ENCODE measurements around the gene LTC4S. TPM values are rescaled to one million over a fixed set of nuclear protein-coding genes. Genes with fewer than 3 reads are reported as not detected.
A peak's percentile ranks its signal among the peaks of the same experiment; 100 is the strongest.

Gene LTC4S
- polyA plus RNA-seq, 2 of the 4 experiments (the other 2 are of a cell fraction) = not detected

- TF ChIP-seq CTCF (IDR thresholded peaks at IDR 0.05) = no peak
- TF ChIP-seq ZC3H11A (IDR thresholded peaks at IDR 0.05) = no peak
- TF ChIP-seq FOSL2 (IDR thresholded peaks at IDR 0.05) = no peak
- no peak for TF ChIP-seq FOSL2 (CRISPR knock-in tag; IDR thresholded peaks at IDR 0.05)
- TF ChIP-seq ZNF302 (CRISPR knock-in tag; IDR thresholded peaks at IDR 0.05) = no peak
- no peak for TF ChIP-seq MAX (IDR thresholded peaks at IDR 0.05)
- no peak for TF ChIP-seq SREBF2 (IDR thresholded peaks at IDR 0.05)
- TF ChIP-seq REST (IDR thresholded peaks at IDR 0.05) = no peak
- TF ChIP-seq BHLHE40 (IDR thresholded peaks at IDR 0.05; ENCODE audit: low read depth, low read length) = no peak
- no peak for TF ChIP-seq EHMT2 (IDR thresholded peaks at IDR 0.05; ENCODE audit: low read depth)
- no peak for TF ChIP-seq CBX8 (IDR thresholded peaks at IDR 0.05)
- no peak for TF ChIP-seq RFX5 (IDR thresholded peaks at IDR 0.05)
- no peak for TF ChIP-seq SMC3 (IDR thresholded peaks at IDR 0.05)
- no peak for TF ChIP-seq RNF2 (IDR thresholded peaks at IDR 0.05; ENCODE audit: borderline replicate concordance, low read depth)
- no peak for TF ChIP-seq RCOR1 (IDR thresholded peaks at IDR 0.05; ENCODE audit: low read depth, low read length)
These were observed 35.1 kb downstream of the LTC4S start (continued) for GRCh38 chr5:179828756-179829421.

DNA sequence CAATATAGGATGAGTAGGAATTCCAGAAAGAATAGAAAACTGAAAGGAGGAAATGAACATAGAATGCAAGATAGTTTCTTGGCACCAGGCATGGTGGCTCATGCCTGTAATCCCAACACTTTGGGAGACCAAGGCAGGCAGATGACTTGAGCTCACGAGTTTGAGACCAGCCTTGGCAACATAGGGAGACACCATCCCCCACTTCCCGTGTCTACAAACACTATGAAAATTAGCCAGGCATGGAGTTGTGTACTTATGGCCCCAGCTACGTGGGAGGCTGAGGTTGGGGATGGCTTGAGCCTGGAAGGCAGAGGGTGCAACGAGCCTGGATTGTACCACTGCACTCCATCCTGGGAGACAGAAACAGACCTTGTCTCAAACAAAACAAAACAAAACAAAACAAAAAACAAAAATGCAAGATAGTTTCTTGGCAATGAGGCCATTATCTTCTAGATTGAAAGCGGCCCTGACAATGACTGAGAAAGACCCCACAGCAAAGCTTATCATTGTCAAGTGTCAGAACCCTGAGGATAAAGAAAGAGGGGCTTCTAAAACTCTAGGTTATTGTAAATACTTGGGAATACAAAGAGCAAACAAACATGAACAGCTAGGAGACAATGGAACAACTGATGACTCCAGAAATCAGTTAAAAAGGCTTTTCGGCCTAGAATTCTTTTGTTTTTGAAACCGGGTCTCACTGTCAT, 36.1 kb downstream of the LTC4S start:
- ChIA-PET POLR2A (interaction anchor here (1.1 to 1.5 kb wide), 3 partner anchors 9 to 11 kb away, joined by 3 to 8 read pairs (median 4); partner anchors contain the start of gene SQSTM1), CTCF (interaction anchor here (0.8 to 11.6 kb wide), 3 partner anchors 28 to 34 kb away, joined by 3 to 86 read pairs (median 4); no protein-coding TSS in a partner anchor)
- peak in 1 of 2 experiments; percentile 13; a peak in 1 of 5 replicates for TF ChIP-seq JUN (IDR thresholded peaks at IDR 0.05)
- TF ChIP-seq E2F6 (IDR thresholded peaks at IDR 0.05; ENCODE audit: borderline replicate concordance, low read depth) = no peak
- no peak for TF ChIP-seq ZC3H11A (IDR thresholded peaks at IDR 0.05)
- peak; percentile 92 for TF ChIP-seq HOXA7 (CRISPR knock-in tag; IDR thresholded peaks at IDR 0.05)
- peak; percentile 74; the same call in 1 of the 2 replicates for TF ChIP-seq TFCP2L1 (CRISPR knock-in tag; IDR thresholded peaks at IDR 0.05)
- peak; percentile 25 for TF ChIP-seq POLR2AphosphoS2 (conservative IDR thresholded peaks at IDR 0.05; ENCODE audit: low read length)
- TF ChIP-seq CBX2 (IDR thresholded peaks at IDR 0.05; ENCODE audit: borderline replicate concordance, low read depth) = no peak
- TF ChIP-seq HOXB13 (CRISPR knock-in tag; IDR thresholded peaks at IDR 0.05; ENCODE audit: low read depth) = no peak
- no peak for TF ChIP-seq MAX (IDR thresholded peaks at IDR 0.05)
- peak; percentile 45; the same call in 1 of the 2 replicates for TF ChIP-seq RARB (CRISPR knock-in tag; IDR thresholded peaks at IDR 0.05)
- TF ChIP-seq CBX8 (IDR thresholded peaks at IDR 0.05) = no peak
- no peak for TF ChIP-seq NR3C1 (IDR thresholded peaks at IDR 0.05)
- TF ChIP-seq KDM1A (IDR thresholded peaks at IDR 0.05; ENCODE audit: low read depth) = no peak
- TF ChIP-seq CHD4 (IDR thresholded peaks at IDR 0.05; ENCODE audit: borderline replicate concordance) = no peak
- peak; percentile 91 for TF ChIP-seq FOSB (CRISPR knock-in tag; IDR thresholded peaks at IDR 0.05)
- 0 out of 2 replicates have a peak, but pooled peaks have one; percentile 30 for TF ChIP-seq ATOH8 (CRISPR knock-in tag; IDR thresholded peaks at IDR 0.05; ENCODE audit: low read depth)
- TF ChIP-seq CHD2 (IDR thresholded peaks at IDR 0.05; ENCODE audit: low read length, partially characterized antibody) = no peak
- FAIRE-seq (no peak), DNase-seq (ENCODE audit: low read depth in 1 of 2, low spot score in 1 of 2) (no peak), ATAC-seq (no peak)
- H3K27ac ChIP-seq = no peak overlapping the region
- H3K4me3 ChIP-seq = no peak overlapping the region
- no peaks in the 10 kb centered on the region for H3K9me3 ChIP-seq
- H3K4me2 ChIP-seq = no peak overlapping the region
- peaks cover 82% of the 10 kb centered on the region for H3K4me1 ChIP-seq
- 77% methylated on average over 7 of the region's 7 CpGs for WGBS (ENCODE audit: missing lambda C conversion rate)
